Peyer's patch (tissue), 4 donors: Measurements from ENCODE around the gene MCF2L. TPM values are rescaled to one million over a fixed set of nuclear protein-coding genes. Genes with fewer than 3 reads are reported as not detected.

ENCODE experiments used
- DNase-seq, 3 donors: peaks; one replicate each; pipeline ENCODE4 v3.0.0-alpha.2; 2017 to 2019
- H3K27ac ChIP-seq, 4 donors: fragments of 200-600 bp; sonication (generic); one replicate each; pipeline ENCODE4 v1.5.1; 2016 to 2019
- H3K27me3 ChIP-seq, 2 donors: fragments of 200-600 bp; sonication (generic); one replicate each; pipeline ENCODE4 v1.5.1; 2019
- H3K36me3 ChIP-seq, 3 donors: fragments of 200-600 bp; sonication (generic); one replicate each; pipeline ENCODE4 v1.5.1; 2016 to 2019
- H3K4me1 ChIP-seq, 4 donors: fragments of 200-600 bp; sonication (generic); one replicate each; pipeline ENCODE4 v1.5.1; 2016 to 2019
- H3K4me3 ChIP-seq, 4 donors: fragments of 200-600 bp; sonication (generic); 1 replicate in 3 of 4; 2 replicates in 1 of 4; pipeline ENCODE4 v1.5.1; 2016 to 2019; ENCODE audit warnings: mild to moderate bottlenecking in 1 of 4
- H3K9me3 ChIP-seq, 4 donors: fragments of 200-600 bp; sonication (generic); one replicate each; pipeline ENCODE4 v1.5.1; 2016 to 2019; ENCODE audit warnings: mild to moderate bottlenecking in 1 of 4
- CTCF ChIP-seq, 6 experiments: fragments of 450-650 bp in 4 of 6; fragments of 200-600 bp in 2 of 6; sonication (generic) in 1 of 6; IDR thresholded peaks; one replicate each; pipeline ENCODE4 v1.5.1; 2017 to 2019; ENCODE audit warnings: antibody characterized with exemption in 6 of 6, mild to moderate bottlenecking in 3 of 6, moderate library complexity in 1 of 6
- POLR2A ChIP-seq, 2 donors: fragments of 450-650 bp; IDR thresholded peaks; one replicate each; pipeline ENCODE4 v1.5.1; 2017; ENCODE audit warnings: antibody characterized with exemption in 2 of 2, mild to moderate bottlenecking in 2 of 2, moderate library complexity in 2 of 2
- total RNA-seq, 4 donors: library from RNA; depleted of rRNA; stranded (reverse); fragments of >200 nt; gene quantifications; one replicate each; pipeline ENCODE4 v1.1.0, GENCODE V29; 2016

The MCF2L gene
- total RNA-seq, 4 donors from 2014 or later: 81.4 to 165 (median 149) TPM

- no peak for DNase-seq
- no peak for TF ChIP-seq POLR2A (IDR thresholded peaks at IDR 0.05)
- no peak for TF ChIP-seq CTCF (IDR thresholded peaks at IDR 0.05)
- no peaks in the 10 kb centered on the region for H3K9me3 ChIP-seq
- no peak overlapping the region for H3K27ac ChIP-seq
- H3K36me3 ChIP-seq: no peaks in the 10 kb centered on the region
- H3K4me1 ChIP-seq: no peaks in the 10 kb centered on the region
- no peaks in the 10 kb centered on the region for H3K27me3 ChIP-seq
- H3K4me3 ChIP-seq: no peak overlapping the region
Observed at GRCh38 chr13:113044391-113045114, 75.5 kb downstream of the MCF2L start.

- H3K4me1 ChIP-seq: no peaks in the 10 kb centered on the region
- no peak for DNase-seq
- H3K4me3 ChIP-seq: no peak overlapping the region
- no peaks in the 10 kb centered on the region for H3K27me3 ChIP-seq
- no peaks in the 10 kb centered on the region for H3K9me3 ChIP-seq
- no peaks in the 10 kb centered on the region for H3K36me3 ChIP-seq
- TF ChIP-seq POLR2A (IDR thresholded peaks at IDR 0.05): no peak
- TF ChIP-seq CTCF (IDR thresholded peaks at IDR 0.05): no peak
- no peak overlapping the region for H3K27ac ChIP-seq
Observed at GRCh38 chr13:113045251-113046127, 76.5 kb downstream of the MCF2L start.

- DNase-seq: no peak
- no peaks in the 10 kb centered on the region for H3K36me3 ChIP-seq
- H3K4me1 ChIP-seq: no peaks in the 10 kb centered on the region
- no peak for TF ChIP-seq POLR2A (IDR thresholded peaks at IDR 0.05)
- H3K4me3 ChIP-seq: no peak overlapping the region
- no peaks in the 10 kb centered on the region for H3K27me3 ChIP-seq
- H3K9me3 ChIP-seq: no peaks in the 10 kb centered on the region
- H3K27ac ChIP-seq: no peak overlapping the region
Observed at GRCh38 chr13:113046128-113046882, 77.3 kb downstream of the MCF2L start.

GRCh38 chr13:113046883-113047244 lies 77.8 kb downstream of the MCF2L start:
- Histone ChIP-seq H3K9me3 (no peaks in the 10 kb centered on the region), H3K4me1 (no peaks in the 10 kb centered on the region), H3K36me3 (no peaks in the 10 kb centered on the region), H3K4me3 (no peak overlapping the region), H3K27ac (no peak overlapping the region), H3K27me3 (no peaks in the 10 kb centered on the region)
- TF ChIP-seq CTCF (IDR thresholded peaks at IDR 0.05) (no peak), POLR2A (IDR thresholded peaks at IDR 0.05) (no peak)
- DNase-seq: no peak

GRCh38 chr13:113047587-113047986 lies 78.6 kb downstream of the MCF2L start:
- no peak for DNase-seq
- no peaks in the 10 kb centered on the region for H3K36me3 ChIP-seq
- H3K27me3 ChIP-seq: no peaks in the 10 kb centered on the region

More at GRCh38 chr13:113047587-113047986, 78.6 kb downstream of the MCF2L start:
- Histone ChIP-seq H3K27ac (no peak overlapping the region), H3K4me1 (no peaks in the 10 kb centered on the region), H3K9me3 (no peaks in the 10 kb centered on the region), H3K4me3 (no peak overlapping the region)
- TF ChIP-seq CTCF (IDR thresholded peaks at IDR 0.05) (no peak), POLR2A (IDR thresholded peaks at IDR 0.05) (no peak)
